D721Med (cell line): Measurements from ENCODE around the gene SNAP25.

ENCODE experiments used
- DNase-seq: peaks from one replicate; pipeline ENCODE4 v3.0.0; 2011; ENCODE audit warnings: low spot score; ENCODE audit not compliant: insufficient read length
- FAIRE-seq: peaks from 2 replicates; lab custom pipeline; 2011; peaks lifted over from hg19 to GRCh38; lab: Jason Lieb, UNC
- TF ChIP-seq, protein P1 (sequence below): IDR thresholded peaks from 2 replicates; pipeline ENCODE4 v1.5.1; 2012; ENCODE audit warnings: mild to moderate bottlenecking, control low read depth; ENCODE audit not compliant: insufficient read depth; ENCODE audit errors: missing control alignments

SNAP25 gene

DNA sequence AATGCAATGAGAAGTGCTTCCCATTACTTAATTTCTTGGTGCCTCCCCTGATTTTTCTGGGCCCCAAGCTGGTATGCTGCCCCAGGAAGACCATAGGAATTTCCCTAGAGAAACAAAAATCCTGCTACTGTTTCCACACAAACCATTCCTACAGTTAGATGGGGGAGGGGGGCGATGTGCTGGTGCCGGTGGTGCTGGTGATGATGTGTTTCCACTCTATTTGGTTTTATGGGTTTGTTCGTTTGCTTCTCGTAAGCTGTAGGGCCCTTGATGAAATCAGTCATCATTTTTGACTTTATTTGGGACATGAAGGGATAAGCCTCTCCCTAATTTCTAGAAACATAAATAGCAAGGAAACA is 110.2 kb downstream of the SNAP25 start:
- DNase-seq = no peak
- TF ChIP-seq, protein P1, sequence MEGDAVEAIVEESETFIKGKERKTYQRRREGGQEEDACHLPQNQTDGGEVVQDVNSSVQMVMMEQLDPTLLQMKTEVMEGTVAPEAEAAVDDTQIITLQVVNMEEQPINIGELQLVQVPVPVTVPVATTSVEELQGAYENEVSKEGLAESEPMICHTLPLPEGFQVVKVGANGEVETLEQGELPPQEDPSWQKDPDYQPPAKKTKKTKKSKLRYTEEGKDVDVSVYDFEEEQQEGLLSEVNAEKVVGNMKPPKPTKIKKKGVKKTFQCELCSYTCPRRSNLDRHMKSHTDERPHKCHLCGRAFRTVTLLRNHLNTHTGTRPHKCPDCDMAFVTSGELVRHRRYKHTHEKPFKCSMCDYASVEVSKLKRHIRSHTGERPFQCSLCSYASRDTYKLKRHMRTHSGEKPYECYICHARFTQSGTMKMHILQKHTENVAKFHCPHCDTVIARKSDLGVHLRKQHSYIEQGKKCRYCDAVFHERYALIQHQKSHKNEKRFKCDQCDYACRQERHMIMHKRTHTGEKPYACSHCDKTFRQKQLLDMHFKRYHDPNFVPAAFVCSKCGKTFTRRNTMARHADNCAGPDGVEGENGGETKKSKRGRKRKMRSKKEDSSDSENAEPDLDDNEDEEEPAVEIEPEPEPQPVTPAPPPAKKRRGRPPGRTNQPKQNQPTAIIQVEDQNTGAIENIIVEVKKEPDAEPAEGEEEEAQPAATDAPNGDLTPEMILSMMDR = no peak
- FAIRE-seq = no peak

DNA sequence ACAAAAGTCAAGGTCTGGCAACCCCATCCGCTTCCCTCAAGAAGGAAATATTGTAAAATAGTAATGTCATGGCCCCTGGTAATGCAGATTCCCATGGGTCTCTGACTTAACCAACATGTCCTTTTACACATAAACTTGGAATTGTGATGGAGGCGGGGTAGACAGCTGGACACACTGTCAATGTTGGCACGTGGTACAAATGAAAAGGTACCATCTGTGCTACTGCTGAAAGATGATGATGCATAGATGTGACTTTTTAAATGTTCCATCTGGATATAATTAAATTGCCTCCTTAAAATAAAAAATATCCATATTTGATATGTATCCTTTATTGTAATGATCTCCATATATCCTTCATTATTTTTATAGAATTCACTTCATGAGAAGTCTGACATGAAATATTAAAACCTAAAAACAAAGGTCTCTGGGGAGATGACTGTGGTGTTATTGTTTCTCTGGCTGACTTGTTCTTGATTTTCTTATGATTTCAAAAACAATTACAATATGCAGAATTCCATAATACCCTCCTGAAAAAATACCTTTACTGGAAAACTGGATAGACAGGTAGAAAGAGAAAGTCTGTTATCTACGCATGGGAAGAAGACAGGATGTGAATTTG is 110.9 kb downstream of the SNAP25 start:
- TF ChIP-seq, protein P1 = no peak
- no peak for DNase-seq
- FAIRE-seq = no peak

DNA sequence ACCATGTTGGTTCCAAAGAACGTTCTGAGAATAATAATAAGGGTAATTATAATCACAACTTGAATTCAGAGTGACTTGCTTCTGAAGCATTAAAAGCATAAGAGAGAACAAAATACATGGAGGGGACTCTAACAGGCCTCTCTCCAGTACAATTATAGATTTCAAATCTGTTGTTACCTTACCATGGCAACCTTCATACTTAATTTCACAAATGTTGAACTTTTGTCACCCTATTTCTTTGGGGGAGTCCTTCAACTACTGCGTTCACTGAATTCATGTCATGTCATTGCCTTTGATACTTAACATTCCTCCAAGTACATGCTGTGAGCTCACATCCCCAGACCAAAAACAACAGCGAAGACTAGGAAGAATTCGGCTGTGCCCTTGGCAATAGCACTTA is 111.4 kb downstream of the SNAP25 start:
- FAIRE-seq (no peak), DNase-seq (no peak)
- TF ChIP-seq, protein P1 = no peak

DNA sequence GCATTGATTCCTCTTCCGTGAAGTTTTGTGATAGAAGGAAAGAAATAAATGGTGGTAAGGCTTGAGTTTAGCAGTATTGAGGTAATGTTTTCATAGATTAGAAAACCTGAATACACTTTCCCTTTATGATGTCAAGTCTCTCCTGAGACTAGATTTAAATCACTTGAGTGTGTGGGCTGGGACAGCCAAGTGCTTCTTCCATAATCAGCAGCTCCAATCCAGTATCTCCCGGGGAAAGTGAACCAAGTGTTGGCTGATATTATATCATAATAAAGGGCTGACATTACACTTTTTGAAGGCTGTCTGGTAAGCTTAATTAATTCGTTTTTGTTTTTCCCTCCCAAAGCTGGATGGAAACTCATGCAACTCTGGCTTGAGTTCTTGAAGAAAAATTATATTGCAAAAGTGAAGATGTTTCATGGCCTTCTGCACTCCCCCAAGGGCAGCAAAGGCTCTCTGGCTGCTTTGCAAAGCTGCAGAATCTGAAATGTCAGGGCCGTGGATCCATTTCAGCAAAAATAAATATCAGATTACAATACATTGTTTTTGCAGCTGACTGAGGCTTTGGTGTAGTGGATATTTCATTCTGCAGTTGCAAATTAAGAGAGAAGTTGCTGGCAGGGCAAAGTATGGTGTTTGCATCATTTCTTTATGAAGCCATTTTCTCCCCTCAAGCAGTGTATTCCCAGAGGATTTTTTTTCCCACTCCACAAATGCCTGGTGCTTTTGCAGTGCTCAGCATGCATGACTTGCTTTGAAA is 114.2 kb downstream of the SNAP25 start:
- TF ChIP-seq, protein P1 = no peak
- no peak for DNase-seq
- FAIRE-seq = no peak

DNA sequence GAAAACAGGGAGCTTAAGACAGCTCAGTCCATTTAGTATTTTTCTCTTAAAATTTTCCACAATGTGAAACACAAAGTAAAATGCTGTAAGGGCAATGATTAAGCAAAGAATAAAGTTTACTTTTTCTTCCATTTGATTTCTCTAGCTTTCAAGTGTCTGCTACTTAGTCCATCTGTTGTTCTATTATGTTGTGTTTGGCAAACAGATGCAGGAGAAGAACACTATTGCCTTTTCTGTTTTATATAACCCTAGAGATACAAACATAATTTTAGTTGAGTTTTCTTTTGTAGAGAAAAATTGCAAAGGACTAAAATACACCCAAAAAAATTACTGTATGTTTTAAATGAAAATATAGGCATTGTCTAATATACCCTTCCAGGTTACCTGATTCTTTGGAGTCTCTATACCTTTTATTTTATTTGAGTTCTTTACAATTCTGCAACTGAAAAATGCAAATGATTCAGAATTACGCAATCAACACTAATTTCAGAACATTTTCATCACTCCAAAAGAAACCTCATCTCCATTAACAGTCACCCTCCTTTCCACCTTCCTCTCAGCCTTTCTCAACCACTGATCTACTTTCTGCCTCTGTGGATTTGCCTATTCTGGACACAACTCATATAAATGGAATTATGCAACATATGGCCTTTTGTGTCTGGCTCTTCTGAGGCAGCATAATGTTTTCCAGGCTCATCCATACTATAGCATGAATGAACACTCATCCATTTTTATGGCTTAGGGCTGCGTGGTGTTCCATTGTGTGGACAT is 118.5 kb downstream of the SNAP25 start:
- TF ChIP-seq, protein P1 = no peak
- DNase-seq (no peak), FAIRE-seq (no peak)

DNA sequence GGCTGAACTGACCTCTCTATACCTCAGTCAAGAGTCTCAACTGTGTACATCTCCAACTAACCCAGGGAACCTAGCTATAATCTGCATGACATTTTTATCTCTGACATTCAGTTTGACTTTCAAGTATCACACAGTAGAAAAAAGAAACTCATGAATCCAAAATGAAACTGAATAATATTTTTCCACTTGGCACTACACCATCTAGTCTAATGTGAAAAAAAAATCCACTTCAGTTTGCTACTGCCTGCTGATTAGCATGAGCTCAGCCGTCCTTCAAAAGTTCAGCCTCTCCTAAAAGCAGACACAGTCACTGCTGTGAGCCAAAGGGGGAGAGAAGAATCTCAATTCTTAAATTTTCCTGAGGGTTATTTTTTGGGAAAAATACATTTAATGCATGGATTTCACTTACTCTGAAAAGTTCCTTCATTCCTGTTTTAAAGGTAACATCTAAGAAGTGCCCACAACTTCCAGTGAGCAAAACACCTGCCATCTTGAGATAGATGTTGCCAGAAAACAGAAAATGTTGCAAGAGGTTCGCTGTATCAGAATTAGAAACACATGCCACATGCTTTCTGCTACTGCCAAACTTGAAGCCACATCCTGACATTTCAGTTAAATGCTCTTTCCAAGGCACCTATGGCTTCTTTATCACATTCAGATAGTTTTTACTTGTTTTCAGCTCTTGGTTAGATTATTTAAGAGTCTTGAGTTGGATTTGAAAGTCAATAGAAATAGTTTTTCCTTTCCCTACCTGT is 120.0 kb downstream of the SNAP25 start:
- FAIRE-seq (no peak), DNase-seq (no peak)
- TF ChIP-seq, protein P1 = no peak
